DND-41 (cell line): ENCODE data around the gene HSPB9.
"Not testable (repeated sequence)": the region's sequence is repeated elsewhere in the genome, so short reads cannot be mapped to it uniquely, and the experiment has no call there.

Source experiments
- CTCF ChIP-seq: IDR thresholded peaks from 2 replicates; pipeline ENCODE4 v1.5.1; 2012; ENCODE audit warnings: borderline replicate concordance, low read length, moderate library complexity, mild to moderate bottlenecking; ENCODE audit not compliant: poor library complexity, severe bottlenecking; ENCODE audit errors: extremely low read depth
- EZH2 ChIP-seq: IDR thresholded peaks from 3 replicates; pipeline ENCODE4 v1.6.1; 2012; ENCODE audit warnings: borderline replicate concordance, low read depth, mild to moderate bottlenecking, moderate library complexity, low read length, inconsistent platforms; ENCODE audit not compliant: severe bottlenecking

GRCh38 chr17:42143138-42143537 is 20.5 kb downstream of the HSPB9 start:
- TF ChIP-seq CTCF, EZH2: not testable (repeated sequence)
